GM12878 (cell line): Measurements from ENCODE around the gene SH3BP1. TPM values are rescaled to one million over a fixed set of nuclear protein-coding genes. Genes with fewer than 3 reads are reported as not detected.

Experiments used
- ATAC-seq: fragments of 200-7000 bp; cut with Tn5 transposase; 3 replicates; pipeline ENCODE4 v1.9.1; 2020; ENCODE audit warnings: mild to moderate bottlenecking, moderate library complexity
- BruUV-seq: library from RNA; stranded (reverse); fragments of 400-500 nt; replicated peaks from 2 replicates; lab custom pipeline; 2021; lab: Mats Ljungman, UMichigan
- CTCF ChIA-PET: fragments of 300-600 bp; sonication (Branson Sonifier 250); formaldehyde crosslinking; extraction: SDS; loops from one replicate; lab custom pipeline; 2021; ENCODE audit warnings: inconsistent platforms; lab: Yijun Ruan, JAX
- POLR2A ChIA-PET: fragments of 350-600 bp; formaldehyde crosslinking; extraction: SDS; loops from one replicate; lab custom pipeline; 2021; ENCODE audit warnings: inconsistent platforms; lab: Charles Lee
- RAD21 ChIA-PET: fragments of 300-600 bp; sonication (Branson Sonifier 250); formaldehyde crosslinking; loops from one replicate; lab custom pipeline; 2023; ENCODE audit warnings: antibody characterized with exemption; ENCODE audit not compliant: unreplicated experiment; lab: Charles Lee
- SMC1A ChIA-PET: fragments of 300-600 bp; sonication (Branson Sonifier 250); formaldehyde crosslinking; loops from one replicate; lab custom pipeline; 2023; ENCODE audit not compliant: unreplicated experiment, uncharacterized antibody; lab: Charles Lee
- DNase-seq: peaks from one replicate; pipeline ENCODE4 v3.0.0-alpha.2; 2011; ENCODE audit warnings: low read depth, low spot score
- FAIRE-seq: peaks from 3 replicates; lab custom pipeline; 2011; peaks lifted over from hg19 to GRCh38; lab: Jason Lieb, UNC
- H2AFZ ChIP-seq: 2 replicates; pipeline ENCODE4 v1.6.0; 2011; ENCODE audit warnings: low read depth, low read length, control low read depth; ENCODE audit not compliant: control insufficient read depth
- H3K27ac ChIP-seq: 2 replicates; pipeline ENCODE4 v1.5.1; 2011; ENCODE audit warnings: control low read depth; ENCODE audit not compliant: control insufficient read depth, insufficient read depth
- H3K27me3 ChIP-seq, 2 experiments: replicated peaks in 1 of 2; 2 replicates each; pipeline versions ENCODE4 v1.6.0 to v1.6.1; 2011; ENCODE audit warnings: low read length in 1 of 2; ENCODE audit not compliant: control insufficient read depth in 2 of 2, insufficient read depth in 2 of 2
- H3K36me3 ChIP-seq, 2 experiments: 2 replicates each; pipeline ENCODE4 v1.5.1; 2011; ENCODE audit warnings: low read length in 1 of 2; ENCODE audit not compliant: control insufficient read depth in 2 of 2, insufficient read depth in 2 of 2
- H3K4me1 ChIP-seq: 2 replicates; pipeline ENCODE4 v1.6.1; 2011; ENCODE audit warnings: mild to moderate bottlenecking, low read length, moderate library complexity, mixed read lengths; ENCODE audit not compliant: control insufficient read depth, insufficient read depth
- H3K4me2 ChIP-seq: 2 replicates; pipeline ENCODE4 v1.6.0; 2011; ENCODE audit warnings: control low read depth; ENCODE audit not compliant: control insufficient read depth, insufficient read depth
- H3K4me3 ChIP-seq: fragments of 200-600 bp; sonication (generic); 2 replicates; pipeline ENCODE4 v1.5.1; 2016
- H3K79me2 ChIP-seq: 2 replicates; pipeline ENCODE4 v1.6.0; 2011; ENCODE audit warnings: low read length; ENCODE audit not compliant: control insufficient read depth, insufficient read depth
- H3K9ac ChIP-seq: 2 replicates; pipeline ENCODE4 v1.8.0; 2011; ENCODE audit warnings: low read length, control low read depth, mixed read lengths; ENCODE audit not compliant: control insufficient read depth, insufficient read depth
- H3K9me3 ChIP-seq: replicated peaks from 3 replicates; pipeline ENCODE4 v1.5.1; 2011; ENCODE audit warnings: mild to moderate bottlenecking, low read length; ENCODE audit not compliant: control insufficient read depth, insufficient read depth
- H4K20me1 ChIP-seq: 2 replicates; pipeline ENCODE4 v1.6.0; 2011; ENCODE audit not compliant: control insufficient read depth, insufficient read depth
- MTA3 ChIP-seq: IDR thresholded peaks from 2 replicates; pipeline ENCODE4 v1.6.1; 2012; ENCODE audit warnings: low read length, inconsistent platforms, borderline replicate concordance
- PBX3 ChIP-seq: IDR thresholded peaks from 2 replicates; pipeline ENCODE4 v1.6.1; 2011; ENCODE audit warnings: mild to moderate bottlenecking, low read depth, low read length, moderate library complexity; ENCODE audit not compliant: insufficient replicate concordance
- POU2F2 ChIP-seq: IDR thresholded peaks from 3 replicates; pipeline ENCODE4 v1.6.1; 2011; ENCODE audit warnings: low read depth, mild to moderate bottlenecking, low read length, borderline replicate concordance
- SP1 ChIP-seq: IDR thresholded peaks from one replicate; pipeline ENCODE4 v1.6.1; 2011; ENCODE audit warnings: low read depth, low read length
- TAF1 ChIP-seq: IDR thresholded peaks from 2 replicates; pipeline ENCODE4 v1.6.1; 2011; ENCODE audit warnings: mild to moderate bottlenecking, low read depth, low read length, borderline replicate concordance
- WGBS: methylation state at CpG from one replicate; pipeline ENCODE4 v1.1.6; 2016; ENCODE audit warnings: low lambda C conversion rate; ENCODE audit not compliant: insufficient replicate concordance, insufficient coverage; ENCODE audit errors: missing lambda C conversion rate; 5-methylcytosine and 5-hydroxymethylcytosine counted together
- in situ Hi-C: fragments of 300-500 bp; cut with MboI; formaldehyde crosslinking; loops from 9 replicates; pipeline ENCODE4 v1.14.3; 2018; ENCODE audit warnings: mixed read lengths
- intact Hi-C: fragments of 100-400 bp; cut with micrococcal nuclease; formaldehyde crosslinking; loops from one replicate; pipeline ENCODE4 v1.14.2; 2022; ENCODE audit not compliant: unreplicated experiment
- polyA plus RNA-seq, 11 experiments: library from polyadenylated mRNA; depleted of rRNA in 4 of 11; unstranded in 6 of 11; stranded (reverse) in 5 of 11; fragments of >200 nt; fragmentation: Nextera tagmentation in 4 of 11; fragmentation: Illumina TruSeq in 1 of 11; extraction: Ambion mirVana in 4 of 11; extraction: Trizol in 1 of 11; gene quantifications; 1 replicate in 1 of 11; 2 replicates in 10 of 11; pipeline versions ENCODE4 v1.2.1 to v1.2.3, GENCODE V29; 2011 to 2016; ENCODE audit warnings: inconsistent platforms in 2 of 11, missing spikeins in 2 of 11, low read depth in 1 of 11
- total RNA-seq, 4 experiments: library from RNA; depleted of rRNA in 3 of 4; stranded (reverse); fragments of >200 nt in 3 of 4; fragmentation: Illumina TruSeq in 1 of 4; extraction: Trizol in 1 of 4; gene quantifications; 2 replicates each; pipeline versions ENCODE4 v1.2.1 to v1.2.3, GENCODE V29; 2013 to 2021
- TF ChIP-seq, protein P1 (sequence below): fragments of 150-350 bp; IDR thresholded peaks from 2 replicates; pipeline ENCODE4 v1.6.1; 2016; ENCODE audit warnings: low read depth, low read length
- TF ChIP-seq, protein P2 (sequence below): fragments of 450-650 bp; IDR thresholded peaks from 2 replicates; pipeline ENCODE4 v1.6.1; 2017; ENCODE audit warnings: low read depth, mild to moderate bottlenecking, moderate library complexity

SH3BP1 gene
- total and polyA plus RNA-seq, 10 of the 15 experiments (the other 5 are each of a cell fraction or from before 2014, with no cell fraction given), result 0.29 to 70.5 (median 22.5) TPM

- TF ChIP-seq, protein P1, sequence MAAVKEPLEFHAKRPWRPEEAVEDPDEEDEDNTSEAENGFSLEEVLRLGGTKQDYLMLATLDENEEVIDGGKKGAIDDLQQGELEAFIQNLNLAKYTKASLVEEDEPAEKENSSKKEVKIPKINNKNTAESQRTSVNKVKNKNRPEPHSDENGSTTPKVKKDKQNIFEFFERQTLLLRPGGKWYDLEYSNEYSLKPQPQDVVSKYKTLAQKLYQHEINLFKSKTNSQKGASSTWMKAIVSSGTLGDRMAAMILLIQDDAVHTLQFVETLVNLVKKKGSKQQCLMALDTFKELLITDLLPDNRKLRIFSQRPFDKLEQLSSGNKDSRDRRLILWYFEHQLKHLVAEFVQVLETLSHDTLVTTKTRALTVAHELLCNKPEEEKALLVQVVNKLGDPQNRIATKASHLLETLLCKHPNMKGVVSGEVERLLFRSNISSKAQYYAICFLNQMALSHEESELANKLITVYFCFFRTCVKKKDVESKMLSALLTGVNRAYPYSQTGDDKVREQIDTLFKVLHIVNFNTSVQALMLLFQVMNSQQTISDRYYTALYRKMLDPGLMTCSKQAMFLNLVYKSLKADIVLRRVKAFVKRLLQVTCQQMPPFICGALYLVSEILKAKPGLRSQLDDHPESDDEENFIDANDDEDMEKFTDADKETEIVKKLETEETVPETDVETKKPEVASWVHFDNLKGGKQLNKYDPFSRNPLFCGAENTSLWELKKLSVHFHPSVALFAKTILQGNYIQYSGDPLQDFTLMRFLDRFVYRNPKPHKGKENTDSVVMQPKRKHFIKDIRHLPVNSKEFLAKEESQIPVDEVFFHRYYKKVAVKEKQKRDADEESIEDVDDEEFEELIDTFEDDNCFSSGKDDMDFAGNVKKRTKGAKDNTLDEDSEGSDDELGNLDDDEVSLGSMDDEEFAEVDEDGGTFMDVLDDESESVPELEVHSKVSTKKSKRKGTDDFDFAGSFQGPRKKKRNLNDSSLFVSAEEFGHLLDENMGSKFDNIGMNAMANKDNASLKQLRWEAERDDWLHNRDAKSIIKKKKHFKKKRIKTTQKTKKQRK, result no peak
Measured at GRCh38 chr22:37601203-37601539, 38.3 kb upstream of the SH3BP1 start (continued).

GRCh38 chr22:37601540-37602442 lies 37.7 kb upstream of the SH3BP1 start:
- no peak overlapping the region for H3K4me3 ChIP-seq
- intact Hi-C loops (no loop called here), in situ Hi-C loops (no loop called here)
- H3K9me3 ChIP-seq, result no peaks in the 10 kb centered on the region
- peak overlapping the region; percentile 28 for H3K4me2 ChIP-seq
- FAIRE-seq (peak; percentile 89), DNase-seq (peak; percentile 42), ATAC-seq (peak; percentile 98)
- ChIA-PET SMC1A (interaction anchor here (0.6 to 1.8 kb wide), 3 partner anchors 10 to 31 kb away, joined by 3 to 6 read pairs (median 4); no protein-coding TSS in a partner anchor), CTCF (interaction anchor here (0.6 to 11.8 kb wide), 8 partner anchors 9 to 217 kb away, joined by 3 to 178 read pairs (median 4); partner anchors contain the start of genes LGALS1 and NOL12), RAD21 (interaction anchor here (0.6 to 1.3 kb wide), 5 partner anchors 10 to 63 kb away, joined by 3 to 8 read pairs (median 4); no protein-coding TSS in a partner anchor), POLR2A (interaction anchor here (0.5 to 1.0 kb wide), 6 partner anchors 10 to 60 kb away, joined by 3 to 4 read pairs (median 3); partner anchors contain the start of gene LGALS2)
- H3K36me3 ChIP-seq, result no peaks in the 10 kb centered on the region
- no peaks in the 10 kb centered on the region for H3K27me3 ChIP-seq
- peaks cover 2% of the 10 kb centered on the region; the same call in 1 of the 2 replicates for H3K4me1 ChIP-seq
- BruUV-seq, result no TSS peak
- H2AFZ ChIP-seq, result peak overlapping the region; percentile 32
- H3K27ac ChIP-seq, result no peak overlapping the region
- H3K9ac ChIP-seq, result no peak overlapping the region
- 43% methylated on average over 14 of the region's 14 CpGs for WGBS
- no peaks in the 10 kb centered on the region for H4K20me1 ChIP-seq
- H3K79me2 ChIP-seq, result no peaks in the 10 kb centered on the region
- no peak for TF ChIP-seq MTA3
- no peak for TF ChIP-seq TAF1
- TF ChIP-seq, protein P1, result no peak
- TF ChIP-seq, protein P2, sequence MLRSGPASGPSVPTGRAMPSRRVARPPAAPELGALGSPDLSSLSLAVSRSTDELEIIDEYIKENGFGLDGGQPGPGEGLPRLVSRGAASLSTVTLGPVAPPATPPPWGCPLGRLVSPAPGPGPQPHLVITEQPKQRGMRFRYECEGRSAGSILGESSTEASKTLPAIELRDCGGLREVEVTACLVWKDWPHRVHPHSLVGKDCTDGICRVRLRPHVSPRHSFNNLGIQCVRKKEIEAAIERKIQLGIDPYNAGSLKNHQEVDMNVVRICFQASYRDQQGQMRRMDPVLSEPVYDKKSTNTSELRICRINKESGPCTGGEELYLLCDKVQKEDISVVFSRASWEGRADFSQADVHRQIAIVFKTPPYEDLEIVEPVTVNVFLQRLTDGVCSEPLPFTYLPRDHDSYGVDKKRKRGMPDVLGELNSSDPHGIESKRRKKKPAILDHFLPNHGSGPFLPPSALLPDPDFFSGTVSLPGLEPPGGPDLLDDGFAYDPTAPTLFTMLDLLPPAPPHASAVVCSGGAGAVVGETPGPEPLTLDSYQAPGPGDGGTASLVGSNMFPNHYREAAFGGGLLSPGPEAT, result no peak
- TF ChIP-seq SP1, result peak; percentile 85
- peak; percentile 89 for TF ChIP-seq PBX3
- TF ChIP-seq POU2F2, result peak; percentile 95
